GM12801 (cell line): Measurements from ENCODE around the gene SLC11A1.

ENCODE experiments used
- TF ChIP-seq, protein P1 (sequence below): IDR thresholded peaks from one replicate; pipeline ENCODE4 v1.5.1; 2011; ENCODE audit warnings: control low read depth; ENCODE audit not compliant: insufficient read length; ENCODE audit errors: extremely low read depth

SLC11A1 gene

DNA sequence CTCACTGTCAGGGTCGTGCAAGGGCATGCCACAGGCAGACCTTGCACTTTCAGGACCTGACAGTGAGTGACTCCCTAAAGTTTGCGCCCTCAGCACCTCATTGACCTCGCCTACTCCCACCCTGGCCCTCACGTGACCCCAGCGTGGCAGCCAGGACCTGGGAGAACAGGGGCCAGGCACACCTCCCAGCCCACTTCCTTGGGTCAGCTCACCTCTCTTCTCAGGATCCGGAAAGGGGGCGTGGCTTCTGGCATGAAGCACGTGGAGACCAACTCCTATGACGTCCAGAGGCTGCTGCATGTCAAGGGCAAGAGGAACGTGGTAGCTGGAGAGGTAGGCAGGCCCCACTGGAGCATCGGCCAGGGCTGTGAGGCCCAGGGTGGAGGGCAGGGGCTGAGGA, 45.7 kb downstream of the SLC11A1 start:
- TF ChIP-seq, protein P1, sequence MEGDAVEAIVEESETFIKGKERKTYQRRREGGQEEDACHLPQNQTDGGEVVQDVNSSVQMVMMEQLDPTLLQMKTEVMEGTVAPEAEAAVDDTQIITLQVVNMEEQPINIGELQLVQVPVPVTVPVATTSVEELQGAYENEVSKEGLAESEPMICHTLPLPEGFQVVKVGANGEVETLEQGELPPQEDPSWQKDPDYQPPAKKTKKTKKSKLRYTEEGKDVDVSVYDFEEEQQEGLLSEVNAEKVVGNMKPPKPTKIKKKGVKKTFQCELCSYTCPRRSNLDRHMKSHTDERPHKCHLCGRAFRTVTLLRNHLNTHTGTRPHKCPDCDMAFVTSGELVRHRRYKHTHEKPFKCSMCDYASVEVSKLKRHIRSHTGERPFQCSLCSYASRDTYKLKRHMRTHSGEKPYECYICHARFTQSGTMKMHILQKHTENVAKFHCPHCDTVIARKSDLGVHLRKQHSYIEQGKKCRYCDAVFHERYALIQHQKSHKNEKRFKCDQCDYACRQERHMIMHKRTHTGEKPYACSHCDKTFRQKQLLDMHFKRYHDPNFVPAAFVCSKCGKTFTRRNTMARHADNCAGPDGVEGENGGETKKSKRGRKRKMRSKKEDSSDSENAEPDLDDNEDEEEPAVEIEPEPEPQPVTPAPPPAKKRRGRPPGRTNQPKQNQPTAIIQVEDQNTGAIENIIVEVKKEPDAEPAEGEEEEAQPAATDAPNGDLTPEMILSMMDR, result no peak

DNA sequence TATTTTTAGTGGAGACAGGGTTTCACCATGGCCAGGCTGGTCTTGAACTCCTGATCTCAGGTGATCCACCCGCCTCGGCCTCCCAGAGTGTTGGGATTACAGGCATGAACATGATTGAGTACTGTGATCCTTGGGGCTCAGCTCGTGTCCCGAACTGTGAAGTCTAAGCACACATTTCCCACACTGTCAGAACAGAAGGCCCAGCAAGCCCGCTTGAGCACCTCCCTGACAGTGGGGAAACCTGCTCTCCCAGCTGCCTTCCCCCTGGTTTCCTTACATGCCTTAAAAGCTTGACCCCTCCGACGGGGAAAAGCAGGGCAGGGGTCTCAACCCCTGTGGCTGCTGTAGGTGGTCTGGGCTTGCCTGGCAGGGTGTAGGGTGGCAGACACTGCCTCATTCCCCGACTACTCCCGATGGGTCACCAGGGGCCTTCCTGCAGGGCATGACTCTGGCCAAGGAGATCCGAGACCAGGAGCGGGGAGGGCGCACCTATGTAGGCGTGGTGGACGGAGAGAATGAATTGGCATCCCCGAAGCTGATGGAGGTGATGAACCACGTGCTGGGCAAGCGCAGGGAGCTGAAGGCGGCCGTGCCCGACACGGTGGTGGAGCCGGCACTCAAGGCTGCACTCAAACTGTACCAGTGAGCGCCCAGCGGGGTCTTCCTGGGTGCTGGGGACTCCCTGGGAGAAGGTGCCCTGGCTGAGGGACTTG, 46.9 kb downstream of the SLC11A1 start:
- TF ChIP-seq, protein P1, result no peak

DNA sequence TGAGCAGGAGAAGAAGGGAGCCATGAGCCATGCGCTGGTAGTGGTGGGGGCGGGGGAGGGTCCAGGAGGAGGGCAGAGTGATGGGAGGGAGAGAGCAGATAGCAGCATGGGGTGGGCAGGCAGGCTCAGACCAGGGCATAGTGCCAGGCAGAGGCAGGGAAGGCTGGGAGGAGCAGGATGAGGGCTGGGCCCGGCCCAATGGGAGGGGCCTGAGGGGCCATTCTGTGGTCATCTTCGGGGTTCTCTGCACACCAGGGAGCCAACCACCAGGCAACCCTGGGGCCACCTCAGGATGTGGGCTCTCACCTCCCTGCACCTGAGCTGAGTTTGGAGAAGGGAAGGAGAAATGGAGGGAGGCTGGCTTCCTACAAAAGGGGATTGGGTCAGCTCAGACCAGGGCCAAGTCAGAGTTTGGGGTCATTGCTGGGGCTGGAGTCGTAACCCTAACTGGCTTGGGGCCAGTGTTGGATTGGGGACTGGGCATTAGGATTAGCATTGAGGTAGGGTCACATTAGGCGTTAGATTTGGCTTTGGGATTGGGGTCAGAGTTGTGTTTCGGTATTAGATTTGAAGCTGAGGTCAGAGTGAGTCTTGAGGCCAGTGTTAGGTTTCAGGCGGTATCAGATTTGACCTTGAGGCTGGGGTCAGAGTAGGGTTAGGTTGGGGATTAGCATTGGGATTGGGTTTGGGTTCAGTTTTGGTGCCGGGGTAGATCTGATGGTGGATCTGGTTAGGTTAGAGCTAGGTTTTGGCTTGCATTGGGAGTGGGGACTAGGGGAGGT, 48.0 kb downstream of the SLC11A1 start:
- TF ChIP-seq, protein P1, result no peak

DNA sequence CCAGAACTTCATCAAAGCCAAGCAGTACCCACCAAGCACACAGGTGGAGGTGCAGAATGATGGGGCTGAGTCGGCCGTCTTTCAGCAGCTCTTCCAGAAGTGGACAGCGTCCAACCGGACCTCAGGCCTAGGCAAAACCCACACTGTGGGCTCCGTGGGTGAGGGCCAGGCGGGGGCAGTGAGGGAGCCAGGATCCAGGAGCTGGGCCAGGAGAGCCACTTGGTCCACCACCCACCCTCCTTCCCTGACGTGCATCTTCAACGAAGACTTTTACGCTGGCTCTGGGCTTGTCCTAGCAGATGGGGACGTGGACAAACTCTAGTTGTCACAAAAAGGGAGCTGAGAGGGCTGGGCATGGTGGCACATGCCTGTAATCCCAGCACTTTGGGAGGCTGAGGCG, 48.6 kb downstream of the SLC11A1 start:
- TF ChIP-seq, protein P1, result no peak

DNA sequence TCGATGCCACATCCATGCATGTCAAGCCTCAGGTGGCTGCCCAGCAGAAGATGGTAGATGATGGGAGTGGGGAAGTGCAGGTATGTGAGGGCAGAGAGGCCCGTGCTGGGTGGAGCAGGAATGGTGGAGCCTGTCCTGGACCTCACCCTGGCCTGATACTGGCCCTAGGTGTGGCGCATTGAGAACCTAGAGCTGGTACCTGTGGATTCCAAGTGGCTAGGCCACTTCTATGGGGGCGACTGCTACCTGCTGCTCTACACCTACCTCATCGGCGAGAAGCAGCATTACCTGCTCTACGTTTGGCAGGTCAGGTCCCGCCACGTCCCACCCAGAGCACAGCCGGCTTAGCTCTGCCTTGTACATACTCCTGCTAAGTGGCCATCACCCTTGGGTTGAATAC, 49.8 kb downstream of the SLC11A1 start:
- TF ChIP-seq, protein P1, result no peak

DNA sequence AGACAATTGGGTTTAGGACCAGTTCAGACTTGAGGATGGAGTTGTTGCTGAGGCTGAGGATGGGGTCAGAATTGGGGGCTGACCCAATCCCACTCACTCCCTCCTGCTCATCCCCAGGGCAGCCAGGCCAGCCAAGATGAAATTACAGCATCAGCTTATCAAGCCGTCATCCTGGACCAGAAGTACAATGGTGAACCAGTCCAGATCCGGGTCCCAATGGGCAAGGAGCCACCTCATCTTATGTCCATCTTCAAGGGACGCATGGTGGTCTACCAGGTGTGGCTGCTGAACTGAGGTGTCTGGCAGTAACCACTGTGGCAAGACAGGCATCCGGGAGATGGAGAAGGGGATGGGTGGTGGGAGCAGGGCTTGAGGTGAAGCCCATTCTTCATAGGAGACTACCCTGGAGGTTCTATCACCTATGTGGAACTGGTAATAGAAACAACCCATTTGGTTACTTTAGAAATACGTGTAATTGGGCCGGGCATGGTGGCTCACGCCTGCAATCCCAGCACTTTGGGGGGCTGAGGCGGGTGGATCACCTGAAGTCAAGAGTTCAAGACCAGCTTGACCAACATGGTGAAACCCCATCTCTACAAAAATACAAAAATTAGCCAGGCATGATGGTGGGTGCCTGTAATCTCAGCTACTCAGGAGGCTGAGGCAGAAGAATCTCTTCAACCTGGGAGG, 50.7 kb downstream of the SLC11A1 start:
- TF ChIP-seq, protein P1, result no peak

DNA sequence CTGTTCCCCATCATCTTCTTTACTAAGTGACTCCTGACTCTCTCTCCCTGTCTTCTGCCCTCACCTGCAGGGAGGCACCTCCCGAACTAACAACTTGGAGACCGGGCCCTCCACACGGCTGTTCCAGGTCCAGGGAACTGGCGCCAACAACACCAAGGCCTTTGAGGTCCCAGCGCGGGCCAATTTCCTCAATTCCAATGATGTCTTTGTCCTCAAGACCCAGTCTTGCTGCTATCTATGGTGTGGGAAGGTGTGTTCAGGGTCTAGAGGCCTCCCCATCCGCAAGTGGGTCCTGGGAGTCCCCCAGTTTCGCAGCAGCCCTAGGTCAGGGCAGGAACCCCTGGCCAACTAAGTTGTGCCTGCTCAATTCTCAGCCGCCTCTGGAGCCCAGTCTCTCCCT, 52.4 kb downstream of the SLC11A1 start:
- TF ChIP-seq, protein P1, result no peak
